Liver (tissue), 9 donors: Measurements from ENCODE around the gene STAT6. TPM values are rescaled to one million over a fixed set of nuclear protein-coding genes. Genes with fewer than 3 reads are reported as not detected.
A peak's percentile ranks its signal among the peaks of the same experiment; 100 is the strongest.

Source experiments
- DNase-seq: peaks from one replicate; pipeline ENCODE4 v3.0.0-alpha.2; 2017; ENCODE audit warnings: low spot score
- H3K27ac ChIP-seq, 2 donors: one replicate each; pipeline ENCODE4 v1.7.0; 2013; ENCODE audit warnings: inconsistent platforms in 2 of 2, low read length in 2 of 2, control low read depth in 1 of 2, low read depth in 1 of 2, mild to moderate bottlenecking in 1 of 2
- H3K27me3 ChIP-seq, 4 donors: one replicate each; pipeline versions ENCODE4 v1.6.1 to v1.7.0; 2013; ENCODE audit warnings: low read length in 3 of 4, inconsistent platforms in 1 of 4, mild to moderate bottlenecking in 1 of 4, moderate library complexity in 1 of 4; ENCODE audit not compliant: control insufficient read depth in 4 of 4, insufficient read depth in 4 of 4
- H3K36me3 ChIP-seq, 4 donors: one replicate each; pipeline versions ENCODE4 v1.6.1 to v1.7.0; 2013; ENCODE audit warnings: low read length in 3 of 4, mild to moderate bottlenecking in 3 of 4, low read depth in 1 of 4, moderate library complexity in 1 of 4; ENCODE audit not compliant: control insufficient read depth in 4 of 4, insufficient read depth in 3 of 4
- H3K4me1 ChIP-seq, 4 donors: one replicate each; pipeline versions ENCODE4 v1.6.1 to v1.7.0; 2013; ENCODE audit warnings: low read length in 3 of 4, mild to moderate bottlenecking in 3 of 4, moderate library complexity in 1 of 4; ENCODE audit not compliant: control insufficient read depth in 4 of 4, insufficient read depth in 4 of 4
- H3K4me3 ChIP-seq, 3 donors: one replicate each; pipeline versions ENCODE4 v1.6.1 to v1.7.0; 2013; ENCODE audit warnings: low read length in 3 of 3, control low read depth in 1 of 3, low read depth in 1 of 3, mild to moderate bottlenecking in 1 of 3
- H3K9ac ChIP-seq, 2 donors: one replicate each; pipeline ENCODE4 v1.7.0; 2013; ENCODE audit warnings: low read length in 2 of 2, mild to moderate bottlenecking in 2 of 2, moderate library complexity in 2 of 2, control low read depth in 1 of 2, low read depth in 1 of 2
- H3K9me3 ChIP-seq, 4 donors: one replicate each; pipeline versions ENCODE4 v1.6.1 to v1.7.0; 2013; ENCODE audit warnings: low read length in 3 of 4; ENCODE audit not compliant: control insufficient read depth in 4 of 4
- ATF3 ChIP-seq: IDR thresholded peaks from 2 replicates; pipeline ENCODE4 v1.6.1; 2016; ENCODE audit warnings: antibody characterized with exemption
- CTCF ChIP-seq: fragments of 150-350 bp; IDR thresholded peaks from 2 replicates; pipeline ENCODE4 v1.5.1; 2017; ENCODE audit warnings: improper control_type of control experiment, low read depth, low read length; ENCODE audit not compliant: missing input control
- EGR1 ChIP-seq, 2 donors: IDR thresholded peaks; 2 replicates each; pipeline ENCODE4 v1.6.1; 2016 to 2018; ENCODE audit warnings: antibody characterized with exemption in 2 of 2, low read depth in 2 of 2
- FOXA1 ChIP-seq: IDR thresholded peaks from 2 replicates; pipeline ENCODE4 v1.6.1; 2016; ENCODE audit warnings: antibody characterized with exemption
- FOXA2 ChIP-seq: IDR thresholded peaks from 2 replicates; pipeline ENCODE4 v1.6.1; 2016; ENCODE audit warnings: antibody characterized with exemption
- GABPA ChIP-seq, 2 donors: IDR thresholded peaks in 1 of 2; conservative IDR thresholded peaks in 1 of 2; 2 replicates each; pipeline ENCODE4 v1.6.1; 2016; ENCODE audit warnings: antibody characterized with exemption in 2 of 2, mild to moderate bottlenecking in 1 of 2, moderate library complexity in 1 of 2
- HNF4A ChIP-seq, 2 donors: conservative IDR thresholded peaks; 2 replicates each; pipeline ENCODE4 v1.6.1; 2016; ENCODE audit warnings: antibody characterized with exemption in 2 of 2, mild to moderate bottlenecking in 2 of 2
- HNF4G ChIP-seq: IDR thresholded peaks from 2 replicates; pipeline ENCODE4 v1.6.1; 2016; ENCODE audit warnings: antibody characterized with exemption
- JUND ChIP-seq, 2 donors: IDR thresholded peaks; 2 replicates each; pipeline ENCODE4 v1.6.1; 2016; ENCODE audit warnings: antibody characterized with exemption in 2 of 2
- NR2F2 ChIP-seq: IDR thresholded peaks from 2 replicates; pipeline ENCODE4 v1.6.1; 2016; ENCODE audit warnings: antibody characterized with exemption
- RAD21 ChIP-seq, 2 donors: IDR thresholded peaks; 2 replicates each; pipeline ENCODE4 v1.6.1; 2016; ENCODE audit warnings: antibody characterized with exemption in 2 of 2, mild to moderate bottlenecking in 2 of 2
- RXRA ChIP-seq, 2 donors: IDR thresholded peaks; 2 replicates each; pipeline ENCODE4 v1.6.1; 2017 to 2018; ENCODE audit warnings: antibody characterized with exemption in 2 of 2, mild to moderate bottlenecking in 1 of 2
- SP1 ChIP-seq: IDR thresholded peaks from 2 replicates; pipeline ENCODE4 v1.6.1; 2018; ENCODE audit warnings: antibody characterized with exemption, mild to moderate bottlenecking
- TAF1 ChIP-seq: conservative IDR thresholded peaks from 2 replicates; pipeline ENCODE4 v1.6.1; 2016; ENCODE audit warnings: antibody characterized with exemption, mild to moderate bottlenecking
- YY1 ChIP-seq: IDR thresholded peaks from 2 replicates; pipeline ENCODE4 v1.6.1; 2016; ENCODE audit warnings: antibody characterized with exemption, mild to moderate bottlenecking
- WGBS: extraction: QIAGEN DNeasy Blood & Tissue Kit; methylation state at CpG from one replicate; pipeline ENCODE4 v1.1.7; 2013; 5-methylcytosine and 5-hydroxymethylcytosine counted together
- polyA plus RNA-seq, 2 donors: library from polyadenylated mRNA; stranded (reverse) in 1 of 2; unstranded in 1 of 2; fragments of 200-250 nt in 1 of 2; fragments of >200 nt in 1 of 2; fragmentation: Nextera tagmentation in 1 of 2; extraction: Ambion mirVana in 1 of 2; gene quantifications; one replicate each; pipeline versions ENCODE4 v1.2.1 to v1.2.3, GENCODE V29; 2013 to 2015
- total RNA-seq, 2 donors: library from RNA; depleted of rRNA; stranded (reverse); fragments of >200 nt; gene quantifications; one replicate each; pipeline ENCODE4 v1.2.3, GENCODE V29; 2014
- TF ChIP-seq, protein P1 (sequence below): IDR thresholded peaks from 2 replicates; pipeline ENCODE4 v1.6.1; 2016; ENCODE audit warnings: antibody characterized with exemption
- TF ChIP-seq, protein P2 (sequence below): IDR thresholded peaks from 2 replicates; pipeline ENCODE4 v1.6.1; 2016; ENCODE audit warnings: antibody characterized with exemption, mild to moderate bottlenecking
- TF ChIP-seq, protein P3 (sequence below): IDR thresholded peaks from 2 replicates; pipeline ENCODE4 v1.6.1; 2016; ENCODE audit warnings: antibody characterized with exemption
- donor health status: healthy.
- donor health status: healthy.
- donor health status: healthy.
- donor health status: healthy.
- donor health status: healthy.

The STAT6 gene
- total and polyA plus RNA-seq, 4 donors = 27.4 to 57.4 (median 43.6) TPM

DNA sequence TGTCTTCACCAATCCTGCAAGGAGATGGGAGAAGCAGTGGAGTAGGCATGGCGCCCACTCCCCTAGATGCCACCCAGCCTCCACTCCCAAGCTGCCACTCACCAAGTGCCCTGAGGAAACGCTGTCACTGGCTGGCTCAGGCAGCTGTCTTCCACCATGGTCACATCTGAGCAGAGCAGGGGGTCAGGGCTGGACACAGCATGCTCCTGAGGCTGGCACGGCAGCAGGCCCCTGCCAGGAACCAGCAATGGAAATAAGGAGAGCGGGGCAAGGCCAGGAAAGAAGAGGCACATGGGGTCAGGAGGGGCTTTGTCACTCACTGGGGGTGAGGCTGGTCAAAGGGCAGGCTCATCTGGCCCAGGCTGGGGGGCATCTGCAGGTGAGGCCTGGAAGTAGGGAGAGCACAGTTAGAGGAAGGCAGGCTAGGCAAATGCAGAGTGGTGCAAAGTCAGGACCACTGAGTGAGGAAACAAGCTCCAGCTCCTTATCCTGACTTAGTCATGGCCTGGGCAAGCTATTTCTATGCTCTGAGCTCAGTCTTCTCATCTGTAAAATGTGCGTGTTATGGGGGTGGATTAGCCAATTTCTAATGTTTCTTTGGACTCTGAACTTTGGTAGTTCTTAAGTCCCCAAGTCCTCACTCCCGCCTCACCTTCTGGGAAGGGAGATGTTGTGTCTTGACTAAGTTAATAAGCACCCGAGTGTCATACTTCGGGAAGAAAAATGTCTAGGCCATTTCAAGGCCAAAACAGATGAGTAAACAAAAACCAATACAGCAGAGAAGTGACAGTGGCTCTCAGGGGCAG lies 14.2 kb downstream of the STAT6 start:
- H3K4me1 ChIP-seq = peaks cover 4 to 27% (median 11%) of the 10 kb centered on the region in 4 donors

DNA sequence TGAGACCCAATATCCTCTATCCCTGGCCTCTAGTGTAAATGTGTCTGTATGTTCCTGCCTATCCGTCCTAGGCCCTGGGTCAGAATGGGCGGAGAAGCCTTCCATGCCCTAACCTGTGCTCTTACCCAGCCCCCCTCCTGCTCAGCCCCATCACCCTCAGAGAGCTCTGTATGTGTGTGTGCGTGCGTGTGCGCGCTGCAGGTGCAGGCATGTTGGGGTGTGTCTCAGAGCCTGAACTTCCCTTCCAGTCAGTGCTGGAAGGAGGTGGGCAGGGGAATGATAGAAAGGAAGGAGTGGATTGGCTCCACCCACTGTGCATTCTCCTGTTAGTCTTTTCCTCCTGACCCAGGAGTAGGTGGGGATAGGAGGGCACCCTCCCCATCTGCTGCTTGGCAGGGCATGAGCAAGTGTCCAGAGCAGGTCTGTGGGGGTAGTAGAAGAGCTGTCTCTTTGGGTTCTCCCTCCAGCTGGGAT lies 15.0 kb downstream of the STAT6 start:
- H3K36me3 ChIP-seq = peaks cover 13 to 66% (median 48%) of the 10 kb centered on the region in 4 donors
- peaks cover 6 to 32% (median 11%) of the 10 kb centered on the region in 4 donors for H3K4me1 ChIP-seq
- no peak overlapping the region for H3K4me3 ChIP-seq
- no peak overlapping the region for H3K27ac ChIP-seq
- no peak for DNase-seq
- 86% methylated on average over 6 of the region's 6 CpGs for WGBS
- no peaks in the 10 kb centered on the region for H3K9me3 ChIP-seq
- H3K27me3 ChIP-seq = no peaks in the 10 kb centered on the region
- no peak overlapping the region for H3K9ac ChIP-seq
- TF ChIP-seq ATF3 (no peak), GABPA (IDR thresholded peaks at IDR 0.05 in 1 of 2, conservative IDR thresholded peaks at IDR 0.05 in 1 of 2) (no peak), YY1 (no peak), SP1 (no peak), FOXA2 (no peak), HNF4G (no peak), EGR1 (IDR thresholded peaks at IDR 0.05; ENCODE audit: low read depth in 2 of 2) (no peak), JUND (IDR thresholded peaks at IDR 0.05) (no peak), HNF4A (conservative IDR thresholded peaks at IDR 0.05) (no peak), RXRA (IDR thresholded peaks at IDR 0.05) (no peak), CTCF (no peak), RAD21 (IDR thresholded peaks at IDR 0.05) (no peak), FOXA1 (no peak)
- TF ChIP-seq, protein P1, sequence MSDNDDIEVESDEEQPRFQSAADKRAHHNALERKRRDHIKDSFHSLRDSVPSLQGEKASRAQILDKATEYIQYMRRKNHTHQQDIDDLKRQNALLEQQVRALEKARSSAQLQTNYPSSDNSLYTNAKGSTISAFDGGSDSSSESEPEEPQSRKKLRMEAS = no peak
- TF ChIP-seq, protein P2, sequence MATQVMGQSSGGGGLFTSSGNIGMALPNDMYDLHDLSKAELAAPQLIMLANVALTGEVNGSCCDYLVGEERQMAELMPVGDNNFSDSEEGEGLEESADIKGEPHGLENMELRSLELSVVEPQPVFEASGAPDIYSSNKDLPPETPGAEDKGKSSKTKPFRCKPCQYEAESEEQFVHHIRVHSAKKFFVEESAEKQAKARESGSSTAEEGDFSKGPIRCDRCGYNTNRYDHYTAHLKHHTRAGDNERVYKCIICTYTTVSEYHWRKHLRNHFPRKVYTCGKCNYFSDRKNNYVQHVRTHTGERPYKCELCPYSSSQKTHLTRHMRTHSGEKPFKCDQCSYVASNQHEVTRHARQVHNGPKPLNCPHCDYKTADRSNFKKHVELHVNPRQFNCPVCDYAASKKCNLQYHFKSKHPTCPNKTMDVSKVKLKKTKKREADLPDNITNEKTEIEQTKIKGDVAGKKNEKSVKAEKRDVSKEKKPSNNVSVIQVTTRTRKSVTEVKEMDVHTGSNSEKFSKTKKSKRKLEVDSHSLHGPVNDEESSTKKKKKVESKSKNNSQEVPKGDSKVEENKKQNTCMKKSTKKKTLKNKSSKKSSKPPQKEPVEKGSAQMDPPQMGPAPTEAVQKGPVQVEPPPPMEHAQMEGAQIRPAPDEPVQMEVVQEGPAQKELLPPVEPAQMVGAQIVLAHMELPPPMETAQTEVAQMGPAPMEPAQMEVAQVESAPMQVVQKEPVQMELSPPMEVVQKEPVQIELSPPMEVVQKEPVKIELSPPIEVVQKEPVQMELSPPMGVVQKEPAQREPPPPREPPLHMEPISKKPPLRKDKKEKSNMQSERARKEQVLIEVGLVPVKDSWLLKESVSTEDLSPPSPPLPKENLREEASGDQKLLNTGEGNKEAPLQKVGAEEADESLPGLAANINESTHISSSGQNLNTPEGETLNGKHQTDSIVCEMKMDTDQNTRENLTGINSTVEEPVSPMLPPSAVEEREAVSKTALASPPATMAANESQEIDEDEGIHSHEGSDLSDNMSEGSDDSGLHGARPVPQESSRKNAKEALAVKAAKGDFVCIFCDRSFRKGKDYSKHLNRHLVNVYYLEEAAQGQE = no peak

More for the DNA sequence above, 14.2 kb downstream of the STAT6 start:
- no peak for DNase-seq
- Histone ChIP-seq H3K27me3 (no peaks in the 10 kb centered on the region), H3K4me3 (no peak overlapping the region), H3K36me3 (peaks cover 6 to 59% (median 47%) of the 10 kb centered on the region in 4 donors), H3K9ac (no peak overlapping the region), H3K27ac (peak overlapping the region in 1 of 2 donors; percentile 13), H3K9me3 (no peaks in the 10 kb centered on the region)
- WGBS = 88% methylated on average over 8 of the region's 8 CpGs
- TF ChIP-seq ATF3 = no peak
- TF ChIP-seq TAF1 = no peak
- TF ChIP-seq GABPA (IDR thresholded peaks at IDR 0.05 in 1 of 2, conservative IDR thresholded peaks at IDR 0.05 in 1 of 2) = no peak
- no peak for TF ChIP-seq FOXA2
- TF ChIP-seq NR2F2 = no peak
- TF ChIP-seq, protein P1 = no peak
- TF ChIP-seq JUND (IDR thresholded peaks at IDR 0.05) = no peak
- no peak for TF ChIP-seq YY1
- no peak for TF ChIP-seq FOXA1
- TF ChIP-seq SP1 = no peak
- TF ChIP-seq, protein P3, sequence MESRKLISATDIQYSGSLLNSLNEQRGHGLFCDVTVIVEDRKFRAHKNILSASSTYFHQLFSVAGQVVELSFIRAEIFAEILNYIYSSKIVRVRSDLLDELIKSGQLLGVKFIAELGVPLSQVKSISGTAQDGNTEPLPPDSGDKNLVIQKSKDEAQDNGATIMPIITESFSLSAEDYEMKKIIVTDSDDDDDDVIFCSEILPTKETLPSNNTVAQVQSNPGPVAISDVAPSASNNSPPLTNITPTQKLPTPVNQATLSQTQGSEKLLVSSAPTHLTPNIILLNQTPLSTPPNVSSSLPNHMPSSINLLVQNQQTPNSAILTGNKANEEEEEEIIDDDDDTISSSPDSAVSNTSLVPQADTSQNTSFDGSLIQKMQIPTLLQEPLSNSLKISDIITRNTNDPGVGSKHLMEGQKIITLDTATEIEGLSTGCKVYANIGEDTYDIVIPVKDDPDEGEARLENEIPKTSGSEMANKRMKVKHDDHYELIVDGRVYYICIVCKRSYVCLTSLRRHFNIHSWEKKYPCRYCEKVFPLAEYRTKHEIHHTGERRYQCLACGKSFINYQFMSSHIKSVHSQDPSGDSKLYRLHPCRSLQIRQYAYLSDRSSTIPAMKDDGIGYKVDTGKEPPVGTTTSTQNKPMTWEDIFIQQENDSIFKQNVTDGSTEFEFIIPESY = no peak
